ENCODE data around the gene TMEM205. TPM values are rescaled to one million over a fixed set of nuclear protein-coding genes. Genes with fewer than 3 reads are reported as not detected.
A peak's percentile ranks its signal among the peaks of the same experiment; 100 is the strongest.

The TMEM205 gene
- total and polyA plus RNA-seq, 2 of the 8 experiments (the other 6 are each of a cell fraction or from before 2014, with no cell fraction given), result 73.5 to 423 TPM

DNA sequence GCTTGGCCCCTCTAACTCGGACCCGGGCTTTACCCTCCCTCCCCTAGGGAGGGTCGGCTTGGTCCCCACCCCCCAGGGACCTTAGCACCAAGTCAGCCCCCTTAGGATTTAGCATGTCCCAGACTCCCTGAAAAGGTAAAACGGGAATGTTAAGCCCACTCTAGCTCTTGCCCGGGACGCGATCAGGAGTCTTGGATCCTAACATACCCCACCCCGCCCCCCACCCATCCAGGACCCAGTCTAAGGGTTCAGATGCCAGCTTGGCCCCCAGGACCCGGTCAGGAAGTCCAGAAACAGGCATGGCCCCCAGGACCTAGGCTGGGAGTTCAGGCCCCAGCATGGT is 37.6 kb upstream of the TMEM205 start:
- DNase-seq (ENCODE audit: low read depth in 1 of 2, low spot score in 2 of 2), result no peak
- POLR2A ChIA-PET (ENCODE audit: partially characterized antibody), result interaction anchor here (0.7 to 4.7 kb wide), 24 partner anchors 8 to 99 kb away, joined by 3 to 48 read pairs (median 4); partner anchors contain the start of genes CCDC159, ELAVL3, RAB3D and RGL3
- Histone ChIP-seq H3K4me3 (ENCODE audit: extremely low read depth in 1 of 4, insufficient read depth in 2 of 4, low read depth in 3 of 4, low read length in 4 of 4) (peak overlapping the region; percentile 60 to 78 (median 61)), H2BK5ac (ENCODE audit: low read depth, low read length) (no peak overlapping the region; the same call in 1 of the 2 replicates), H2BK12ac (ENCODE audit: low read depth, low read length) (no peak overlapping the region), H3K9ac (replicated peaks in 1 of 4; ENCODE audit: extremely low read depth in 1 of 4, low read depth in 3 of 4, low read length in 3 of 4) (peak overlapping the region in 1 of 4 experiments; percentile 35; a peak in 2 of 7 replicates), H4K8ac (ENCODE audit: extremely low read depth, insufficient read depth, low read length) (no peak overlapping the region), H3K27me3 (replicated peaks in 1 of 4; ENCODE audit: control insufficient read depth in 3 of 4, extremely low read depth in 1 of 4, insufficient read depth in 3 of 4, low read length in 3 of 4) (no peaks in the 10 kb centered on the region), H3K4ac (replicated peaks; ENCODE audit: insufficient read length, low read depth, low read length) (no peak overlapping the region), H3K79me2 (ENCODE audit: control insufficient read depth in 1 of 2, insufficient read depth in 2 of 2, low read length in 2 of 2) (no peaks in the 10 kb centered on the region), H3K36me3 (ENCODE audit: control insufficient read depth in 2 of 4, insufficient read depth in 4 of 4, low read length in 3 of 4) (no peaks in the 10 kb centered on the region), H3K9me3 (ENCODE audit: insufficient read depth in 2 of 2, low read depth in 1 of 2, low read length in 1 of 2) (no peaks in the 10 kb centered on the region), H2BK15ac (ENCODE audit: low read length) (0 out of 2 replicates have a peak overlapping the region, but pooled peaks have one; percentile 16), H3K14ac (ENCODE audit: insufficient read length) (peak overlapping the region; percentile 68), H3K27ac (ENCODE audit: low read depth, low read length) (no peak overlapping the region), H4K20me1 (replicated peaks in 1 of 2; ENCODE audit: control insufficient read depth in 1 of 2, insufficient read depth in 2 of 2, low read length in 2 of 2) (peaks cover 2% of the 10 kb centered on the region in 2 experiments), H2AFZ (ENCODE audit: low read length) (no peak overlapping the region), H3K18ac (ENCODE audit: extremely low read depth, low read length) (no peak overlapping the region; the same call in 1 of the 2 replicates), H3K4me2 (ENCODE audit: insufficient read depth in 1 of 2, low read depth in 2 of 2, low read length in 2 of 2) (peak overlapping the region; percentile 86 to 90), H3K4me1 (replicated peaks in 1 of 4; ENCODE audit: control insufficient read depth in 3 of 4, insufficient read depth in 4 of 4, low read length in 3 of 4) (peaks cover 0 to 11% (median 5%) of the 10 kb centered on the region in 4 experiments; a peak in 5 of 7 replicates), H3K23me2 (ENCODE audit: low read depth, low read length) (peaks cover 24% of the 10 kb centered on the region), H3K56ac (replicated peaks; ENCODE audit: insufficient read length, low read depth, low read length) (peak overlapping the region; percentile 12), H2BK120ac (replicated peaks; ENCODE audit: low read depth, low read length) (no peak overlapping the region), H3K79me1 (ENCODE audit: low read depth, low read length) (0 out of 2 replicates have a peak, but pooled peaks cover 2% of the 10 kb centered on the region), H3K23ac (ENCODE audit: insufficient read length) (no peak overlapping the region), H4K91ac (replicated peaks; ENCODE audit: insufficient read length, low read length) (peak overlapping the region; percentile 1), H2BK20ac (ENCODE audit: low read length) (no peak overlapping the region), H2AK5ac (ENCODE audit: low read depth, low read length) (no peak overlapping the region), H4K5ac (ENCODE audit: insufficient read length, low read depth, low read length) (peak overlapping the region; percentile 42)
- 0% methylated on average over 7 of the region's 9 CpGs; no CpG with 5 or more reads in 1 of the 2 experiments for WGBS, 2 experiments (ENCODE audit: extremely low coverage in 1 of 2, insufficient coverage in 1 of 2, insufficient read length in 1 of 2, insufficient replicate concordance in 2 of 2, low coverage in 1 of 2, low lambda C conversion rate in 2 of 2, missing lambda C conversion rate in 1 of 2)
- CTCF ChIA-PET (ENCODE audit: partially characterized antibody), result interaction anchor here (0.7 to 16.8 kb wide), 33 partner anchors 7 to 170 kb away, joined by 3 to 197 read pairs (median 6); partner anchors contain the start of genes CCDC159, CNN1, ODAD3 and PRKCSH
- peak; percentile 23 for TF ChIP-seq SAP30 (IDR thresholded peaks at IDR 0.05; ENCODE audit: insufficient read depth, insufficient replicate concordance, low read length)
- TF ChIP-seq TAF1 (IDR thresholded peaks at IDR 0.05; ENCODE audit: low read depth, low read length), result no peak; the same call in 1 of the 2 replicates
- TF ChIP-seq EP300 (IDR thresholded peaks at IDR 0.05; ENCODE audit: borderline replicate concordance in 1 of 2, low read depth in 2 of 2, low read length in 2 of 2), result no peak
- no peak for TF ChIP-seq SIN3A (conservative IDR thresholded peaks at IDR 0.05 in 1 of 2, IDR thresholded peaks at IDR 0.05 in 1 of 2; ENCODE audit: low read depth in 1 of 2, low read length in 2 of 2)
- no peak for FAIRE-seq
